ENCODE measurements around the gene MXD1. TPM values are rescaled to one million over a fixed set of nuclear protein-coding genes. Genes with fewer than 3 reads are reported as not detected.
A peak's percentile ranks its signal among the peaks of the same experiment; 100 is the strongest.

The MXD1 gene
- polyA plus RNA-seq, 2 of the 4 experiments (the other 2 are of a cell fraction): 2.0 to 8.3 TPM

GRCh38 chr2:69935011-69935410 is 20.1 kb downstream of the MXD1 start:
- 95% methylated on average over 5 of the region's 5 CpGs for WGBS (ENCODE audit: missing lambda C conversion rate)
- Histone ChIP-seq H3K4me3 (no peak overlapping the region), H3K4me2 (peak overlapping the region; percentile 68; the same call in 2 of the 3 replicates), H3K27ac (peak overlapping the region; percentile 72 to 81; a peak in 5 of 6 replicates), H3K4me1 (peaks cover 23% of the 10 kb centered on the region; the same call in 2 of the 3 replicates), H3K9me3 (no peaks in the 10 kb centered on the region)
- no peak for DNase-seq (ENCODE audit: low read depth in 1 of 2, low spot score in 1 of 2)
- CTCF ChIA-PET: interaction anchor here (0.7 to 4.0 kb wide), 4 partner anchors 9 to 136 kb away, joined by 3 to 22 read pairs (median 4); no protein-coding TSS in a partner anchor
- POLR2A ChIA-PET: interaction anchor here (2.5 kb wide), 1 partner anchor 20 kb away, joined by 26 read pairs; the partner anchor contains the start of gene MXD1
- no peak for ATAC-seq
- TF ChIP-seq MAFK (IDR thresholded peaks at IDR 0.05; ENCODE audit: partially characterized antibody) (peak; percentile 82), ZC3H11A (IDR thresholded peaks at IDR 0.05) (no peak), ZSCAN20 (CRISPR knock-in tag; IDR thresholded peaks at IDR 0.05) (no peak), NR3C1 (IDR thresholded peaks at IDR 0.05) (no peak)
- TF ChIP-seq, protein P1, sequence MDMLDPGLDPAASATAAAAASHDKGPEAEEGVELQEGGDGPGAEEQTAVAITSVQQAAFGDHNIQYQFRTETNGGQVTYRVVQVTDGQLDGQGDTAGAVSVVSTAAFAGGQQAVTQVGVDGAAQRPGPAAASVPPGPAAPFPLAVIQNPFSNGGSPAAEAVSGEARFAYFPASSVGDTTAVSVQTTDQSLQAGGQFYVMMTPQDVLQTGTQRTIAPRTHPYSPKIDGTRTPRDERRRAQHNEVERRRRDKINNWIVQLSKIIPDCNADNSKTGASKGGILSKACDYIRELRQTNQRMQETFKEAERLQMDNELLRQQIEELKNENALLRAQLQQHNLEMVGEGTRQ (IDR thresholded peaks at IDR 0.05): no peak
- no peak for FAIRE-seq

DNA sequence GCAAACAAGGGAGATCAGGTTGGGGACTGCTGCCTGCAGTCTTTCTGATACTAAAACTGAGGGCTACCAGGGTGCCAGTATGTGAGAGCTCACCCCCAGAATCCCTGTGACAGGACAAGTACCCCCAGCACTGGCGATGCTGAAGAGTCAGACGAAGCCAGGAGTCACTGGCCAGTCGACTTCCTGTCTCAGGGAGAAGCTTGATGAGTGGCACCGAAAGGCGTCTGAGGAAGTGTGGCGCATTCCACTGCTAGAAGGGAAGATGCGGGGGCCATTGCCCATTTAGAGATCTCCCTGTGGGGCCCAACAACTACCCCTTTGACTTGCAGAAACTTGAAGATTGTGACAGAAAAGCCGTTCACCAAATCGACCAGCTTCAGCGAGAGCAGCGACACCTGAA is 22.0 kb downstream of the MXD1 start:
- CTCF ChIA-PET: interaction anchor here (0.6 to 1.4 kb wide), 6 partner anchors 25 to 212 kb away, joined by 3 read pairs; no protein-coding TSS in a partner anchor
- H3K4me2 ChIP-seq: no peak overlapping the region

GRCh38 chr2:69937968-69938367 is 23.1 kb downstream of the MXD1 start:
- no peak overlapping the region for H3K4me2 ChIP-seq
- ATAC-seq (no peak), FAIRE-seq (no peak), DNase-seq (ENCODE audit: low read depth in 1 of 2, low spot score in 1 of 2) (no peak)
- peaks cover 22% of the 10 kb centered on the region; the same call in 2 of the 3 replicates for H3K4me1 ChIP-seq
- no peaks in the 10 kb centered on the region for H3K9me3 ChIP-seq
- no peak overlapping the region for H3K4me3 ChIP-seq
- no peak overlapping the region for H3K27ac ChIP-seq
- WGBS (ENCODE audit: missing lambda C conversion rate): 94% methylated on average over 14 of the region's 14 CpGs
- ChIA-PET CTCF (interaction anchor here (0.6 to 1.6 kb wide), 4 partner anchors 64 to 213 kb away, joined by 3 to 4 read pairs (median 4); no protein-coding TSS in a partner anchor), POLR2A (no interaction called here)
- TF ChIP-seq ESRRA (IDR thresholded peaks at IDR 0.05; ENCODE audit: borderline replicate concordance, low read length) (no peak), RFX5 (IDR thresholded peaks at IDR 0.05) (no peak), RAD21 (conservative IDR thresholded peaks at IDR 0.05 in 1 of 2, IDR thresholded peaks at IDR 0.05 in 1 of 2) (no peak), GATA3 (IDR thresholded peaks at IDR 0.05; ENCODE audit: borderline replicate concordance) (no peak), NPAS2 (CRISPR knock-in tag; IDR thresholded peaks at IDR 0.05; ENCODE audit: borderline replicate concordance) (no peak), BCL3 (IDR thresholded peaks at IDR 0.05) (no peak), NFE2L2 (conservative IDR thresholded peaks at IDR 0.05; ENCODE audit: low read length) (no peak), HEYL (CRISPR knock-in tag; IDR thresholded peaks at IDR 0.05) (no peak), SMC3 (IDR thresholded peaks at IDR 0.05) (no peak), NR3C1 (IDR thresholded peaks at IDR 0.05) (no peak), CBX2 (IDR thresholded peaks at IDR 0.05; ENCODE audit: borderline replicate concordance, low read depth) (no peak), TP53 (CRISPR knock-in tag; IDR thresholded peaks at IDR 0.05) (no peak), MAFK (IDR thresholded peaks at IDR 0.05; ENCODE audit: partially characterized antibody) (no peak), RNF2 (IDR thresholded peaks at IDR 0.05; ENCODE audit: borderline replicate concordance, low read depth) (no peak), MYC (IDR thresholded peaks at IDR 0.05; ENCODE audit: borderline replicate concordance, low read length) (no peak), POLR2AphosphoS2 (conservative IDR thresholded peaks at IDR 0.05; ENCODE audit: low read length) (no peak), FOSB (CRISPR knock-in tag; IDR thresholded peaks at IDR 0.05) (no peak)
- TF ChIP-seq, protein P2, sequence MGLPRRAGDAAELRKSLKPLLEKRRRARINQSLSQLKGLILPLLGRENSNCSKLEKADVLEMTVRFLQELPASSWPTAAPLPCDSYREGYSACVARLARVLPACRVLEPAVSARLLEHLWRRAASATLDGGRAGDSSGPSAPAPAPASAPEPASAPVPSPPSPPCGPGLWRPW (IDR thresholded peaks at IDR 0.05): no peak
- TF ChIP-seq, protein P1 (IDR thresholded peaks at IDR 0.05): no peak

More for the DNA sequence above, 22.0 kb downstream of the MXD1 start:
- no peak for DNase-seq (ENCODE audit: low read depth in 1 of 2, low spot score in 1 of 2)
- ATAC-seq: no peak
- no peak for FAIRE-seq
- H3K4me3 ChIP-seq: no peak overlapping the region
- H3K9me3 ChIP-seq: no peaks in the 10 kb centered on the region
- POLR2A ChIA-PET: no interaction called here
- H3K4me1 ChIP-seq: peaks cover 23% of the 10 kb centered on the region; the same call in 2 of the 3 replicates
- WGBS (ENCODE audit: missing lambda C conversion rate): 85% methylated on average over 11 of the region's 11 CpGs
- H3K27ac ChIP-seq: no peak overlapping the region
- TF ChIP-seq NR3C1 (IDR thresholded peaks at IDR 0.05) (no peak), E2F6 (IDR thresholded peaks at IDR 0.05; ENCODE audit: borderline replicate concordance, low read depth) (no peak)
